Measurements from ENCODE around the gene GALNT14.

GALNT14 gene

DNA sequence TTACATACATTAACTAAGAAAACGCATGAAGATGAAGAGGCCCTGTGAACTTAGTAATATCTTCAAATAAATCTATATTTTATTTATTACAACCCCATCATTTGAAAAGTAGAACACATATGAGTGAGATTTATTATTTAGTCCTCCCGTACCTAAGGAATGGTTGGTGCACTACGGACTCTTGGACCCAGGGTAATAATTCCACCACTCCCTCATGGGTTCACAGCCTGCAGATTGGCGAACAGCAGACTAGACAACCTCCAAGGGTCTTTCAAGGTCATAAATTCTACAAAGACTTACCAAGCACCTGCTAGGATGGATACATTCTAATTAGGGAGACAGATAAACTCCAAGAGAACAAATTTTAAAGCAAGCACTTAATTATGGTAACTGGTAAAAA, 51.6 kb downstream of the GALNT14 start:
- DNase-seq (ENCODE audit: low read depth), result no peak

DNA sequence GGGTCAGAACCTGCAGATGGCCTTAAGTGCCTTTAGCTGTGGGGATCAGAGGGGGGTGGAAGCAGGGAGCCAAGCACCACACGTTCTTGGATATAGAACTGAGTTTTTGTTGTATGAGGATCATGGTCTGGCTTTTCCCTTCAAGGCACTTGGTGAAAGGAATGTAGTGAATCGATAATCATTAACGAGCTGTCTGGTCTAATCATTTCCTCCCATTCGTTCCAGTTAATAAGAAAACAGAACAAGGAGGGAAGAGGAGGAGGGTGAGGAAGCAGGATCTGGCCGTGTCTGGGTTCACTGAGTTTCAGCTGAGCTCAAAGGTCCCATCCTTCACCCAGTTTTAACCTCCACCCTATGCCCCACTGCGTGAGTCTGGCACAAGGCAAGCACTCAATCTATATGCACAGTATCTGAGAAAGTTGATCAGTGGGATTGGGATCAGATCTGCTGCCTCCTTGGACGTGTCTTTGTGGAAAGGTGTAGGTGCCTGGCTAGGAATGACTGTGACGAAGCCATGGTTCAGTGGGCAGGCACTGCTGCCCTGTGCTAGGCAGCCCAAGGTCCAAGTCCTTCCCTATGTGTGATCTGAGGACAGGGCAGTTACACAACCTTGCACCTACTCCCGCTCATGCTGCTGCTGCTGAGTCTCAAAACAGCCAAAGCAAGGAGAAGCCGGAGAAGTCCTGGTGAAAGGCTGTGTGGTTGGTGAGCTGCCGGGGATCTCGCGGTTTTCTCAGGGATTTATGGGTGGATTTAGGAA, 54.8 kb downstream of the GALNT14 start:
- no peak for DNase-seq (ENCODE audit: low read depth)

DNA sequence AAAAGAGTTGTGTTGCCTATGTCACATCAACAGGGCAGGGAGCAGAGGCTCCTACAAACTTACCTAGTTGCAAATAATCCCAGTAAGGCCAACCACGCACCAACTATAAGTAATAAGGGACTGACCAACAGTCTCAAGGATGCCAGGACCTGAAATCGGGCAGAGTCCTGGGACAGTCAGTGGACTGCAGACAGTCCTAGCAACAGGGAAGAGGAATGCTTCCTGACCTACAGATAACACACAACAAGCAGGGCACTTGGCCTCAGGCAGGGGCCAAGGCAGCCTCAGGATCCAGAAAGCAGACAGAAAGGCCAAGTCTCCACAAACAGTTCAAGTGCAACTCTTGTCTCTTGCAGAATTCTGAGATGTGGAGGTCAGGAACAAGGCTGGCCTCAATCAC, 56.2 kb downstream of the GALNT14 start:
- DNase-seq (ENCODE audit: low read depth), result no peak

DNA sequence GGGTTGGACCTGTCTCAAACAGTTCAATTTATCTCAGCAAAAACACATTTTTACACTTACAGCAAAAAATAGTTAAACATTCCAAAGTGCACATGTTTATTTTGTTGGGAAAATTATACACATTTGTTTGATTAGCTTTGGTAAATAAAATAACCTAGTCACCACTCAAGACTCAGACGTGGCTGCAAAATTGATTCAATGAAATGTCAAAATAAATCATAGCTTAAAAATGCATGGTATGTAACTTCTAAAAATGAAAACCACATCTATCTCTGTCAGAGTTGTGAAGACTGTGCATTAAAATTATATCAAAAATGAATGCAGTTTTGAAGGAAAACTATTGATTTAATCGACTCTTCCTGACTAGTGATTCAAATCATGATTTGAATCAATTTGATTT, 56.7 kb downstream of the GALNT14 start:
- DNase-seq (ENCODE audit: low read depth), result no peak

DNA sequence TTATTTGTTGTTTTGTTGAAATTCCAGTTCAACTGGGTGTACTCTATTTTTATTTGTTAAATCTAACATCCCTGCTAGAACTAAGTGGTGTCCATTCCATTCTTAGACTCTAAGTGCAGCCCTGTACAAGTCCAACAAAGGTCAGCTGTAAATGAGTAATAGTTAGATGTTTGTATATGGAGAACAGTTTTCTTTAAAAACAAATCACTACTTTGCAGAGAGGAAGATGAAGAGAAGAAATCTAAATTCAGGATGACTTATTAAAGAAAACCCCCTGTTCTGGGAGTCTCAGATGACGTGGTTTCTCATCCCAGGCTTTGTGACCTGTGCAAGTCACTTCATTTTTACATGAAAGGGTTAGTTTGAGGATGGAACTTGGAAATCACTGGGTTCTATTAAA, 57.9 kb downstream of the GALNT14 start:
- DNase-seq (ENCODE audit: low read depth), result no peak

DNA sequence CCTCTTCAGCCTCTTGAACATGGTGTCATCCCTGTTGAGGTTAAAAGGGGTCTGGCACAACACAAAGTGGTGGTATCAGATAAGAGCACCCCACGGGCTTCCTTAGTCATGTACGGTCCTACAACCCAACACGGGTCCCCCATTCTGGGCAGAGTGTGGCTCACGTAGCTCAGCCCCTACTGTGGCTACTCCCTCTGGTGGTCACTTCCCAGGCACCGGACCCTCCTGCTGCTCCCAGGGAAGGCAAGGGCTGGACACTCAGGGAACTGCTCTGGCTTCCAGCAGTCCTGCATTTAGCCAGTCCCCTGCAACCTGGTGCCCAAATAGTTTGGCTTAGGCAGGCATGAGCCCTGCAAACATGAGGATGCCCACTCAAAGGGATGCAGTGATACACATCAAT, 58.6 kb downstream of the GALNT14 start:
- no peak for DNase-seq (ENCODE audit: low read depth)

DNA sequence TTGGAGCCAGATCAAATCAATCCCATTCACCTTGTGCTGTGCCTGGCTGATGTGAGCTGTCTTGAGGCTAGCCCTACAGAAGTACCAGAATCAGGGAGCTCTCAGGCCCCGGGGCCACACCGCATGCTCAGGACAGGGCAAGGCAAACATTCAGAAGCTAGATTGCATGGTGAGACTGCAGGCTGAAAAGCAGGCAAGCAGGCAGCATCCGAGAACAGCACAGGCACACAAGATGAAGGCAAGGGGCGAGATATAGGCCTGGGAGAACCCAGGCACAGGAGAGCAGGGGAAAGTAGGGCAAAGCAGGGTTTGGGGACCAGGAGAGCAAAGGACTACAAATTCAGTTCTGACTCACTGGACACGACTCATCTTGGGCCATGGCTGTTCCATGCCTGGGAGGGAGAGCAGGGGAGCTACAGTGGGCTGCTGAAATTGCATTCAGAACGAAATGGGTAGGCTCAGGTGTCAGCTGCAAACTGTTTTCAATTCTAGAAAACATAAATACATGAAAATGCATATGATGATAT, 59.6 kb downstream of the GALNT14 start:
- DNase-seq (ENCODE audit: low read depth), result no peak

DNA sequence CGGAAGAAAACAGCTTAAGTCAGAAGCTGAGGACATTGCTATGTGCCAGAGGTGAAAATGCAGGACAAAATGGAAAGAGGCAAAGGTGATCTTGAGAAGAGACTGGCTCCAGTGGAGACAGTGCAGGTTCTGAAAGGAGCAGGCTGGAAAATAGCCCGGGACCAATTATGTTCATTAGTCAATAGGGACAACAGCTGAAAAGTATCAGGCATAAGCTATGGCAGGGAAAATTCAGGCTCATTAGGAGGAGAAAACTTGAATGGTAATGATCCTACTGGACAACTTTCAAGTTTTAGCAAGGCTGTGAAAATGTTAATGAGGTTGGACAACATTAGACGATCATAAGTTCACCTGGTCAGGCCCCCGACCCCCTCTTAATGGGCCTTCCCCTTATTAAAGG, 60.2 kb downstream of the GALNT14 start:
- DNase-seq (ENCODE audit: low read depth), result no peak

DNA sequence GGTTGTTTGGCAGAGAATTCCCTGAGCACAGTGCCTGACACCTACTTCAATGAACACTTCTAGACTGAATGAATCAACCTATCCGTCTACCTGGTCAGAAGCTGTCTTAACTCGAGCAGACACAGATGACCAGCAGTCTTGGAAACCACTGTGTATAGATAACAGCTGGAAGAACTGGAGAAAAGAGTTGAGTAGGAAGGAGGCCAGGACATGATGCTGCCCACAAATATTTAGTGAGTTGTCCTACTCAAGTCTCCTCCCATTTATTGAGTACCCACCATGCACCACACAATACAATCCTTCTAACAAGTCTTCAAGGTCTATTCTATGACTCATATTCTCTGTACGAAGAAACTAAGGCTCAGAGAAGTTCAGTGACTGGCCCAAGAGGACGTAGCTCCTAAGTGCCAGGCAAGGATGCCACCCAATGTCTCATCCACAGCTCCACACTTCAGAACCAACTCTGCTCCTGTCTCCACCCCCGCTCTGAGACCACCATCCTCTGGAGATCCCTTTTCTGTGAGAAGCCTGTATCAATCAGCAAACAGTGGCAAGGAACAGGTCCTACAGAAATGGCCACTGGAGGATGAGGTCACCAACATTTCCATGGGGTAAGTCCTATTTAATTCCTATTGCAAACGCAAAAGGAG, 62.2 kb downstream of the GALNT14 start:
- DNase-seq (ENCODE audit: low read depth), result no peak

DNA sequence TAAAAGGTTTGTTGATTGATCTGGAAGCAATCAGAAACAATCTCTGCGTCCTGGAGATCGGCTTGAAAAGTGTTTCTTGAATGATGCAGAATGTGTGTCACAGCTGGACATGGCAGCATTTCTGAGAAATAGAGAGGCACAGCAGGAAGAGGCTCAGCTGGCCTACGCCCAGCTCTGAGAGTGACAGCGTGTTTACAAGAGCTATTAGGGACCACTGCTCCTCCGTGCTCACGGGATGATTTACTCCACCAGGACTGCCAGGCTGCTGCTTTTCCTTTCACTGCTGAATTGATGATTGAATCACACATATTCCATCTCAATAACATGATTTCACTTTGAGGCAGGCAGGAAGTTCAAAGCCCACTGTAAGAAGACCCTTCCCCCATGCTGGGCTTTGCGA, 62.8 kb downstream of the GALNT14 start:
- DNase-seq (ENCODE audit: low read depth), result no peak

DNA sequence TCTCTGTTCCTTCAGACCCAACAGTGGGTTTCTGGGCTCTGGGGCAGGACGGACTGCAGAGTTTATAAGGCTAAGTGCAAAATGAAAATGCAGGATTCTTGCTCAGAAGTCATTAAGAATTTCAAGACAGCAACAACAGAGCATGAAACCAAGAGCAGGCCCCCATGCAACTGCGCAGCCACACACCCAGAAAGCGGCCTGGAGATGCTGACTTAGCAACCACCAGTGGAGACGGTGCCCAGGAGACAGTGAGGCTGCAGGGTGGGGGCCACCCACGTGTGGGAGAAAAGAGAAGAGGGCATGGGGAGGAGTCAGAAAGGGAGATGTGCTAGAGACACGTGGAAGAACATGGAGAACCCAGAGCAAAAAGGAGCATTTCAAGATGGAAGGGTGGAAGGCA, 66.5 kb downstream of the GALNT14 start:
- no peak for DNase-seq (ENCODE audit: low read depth)

DNA sequence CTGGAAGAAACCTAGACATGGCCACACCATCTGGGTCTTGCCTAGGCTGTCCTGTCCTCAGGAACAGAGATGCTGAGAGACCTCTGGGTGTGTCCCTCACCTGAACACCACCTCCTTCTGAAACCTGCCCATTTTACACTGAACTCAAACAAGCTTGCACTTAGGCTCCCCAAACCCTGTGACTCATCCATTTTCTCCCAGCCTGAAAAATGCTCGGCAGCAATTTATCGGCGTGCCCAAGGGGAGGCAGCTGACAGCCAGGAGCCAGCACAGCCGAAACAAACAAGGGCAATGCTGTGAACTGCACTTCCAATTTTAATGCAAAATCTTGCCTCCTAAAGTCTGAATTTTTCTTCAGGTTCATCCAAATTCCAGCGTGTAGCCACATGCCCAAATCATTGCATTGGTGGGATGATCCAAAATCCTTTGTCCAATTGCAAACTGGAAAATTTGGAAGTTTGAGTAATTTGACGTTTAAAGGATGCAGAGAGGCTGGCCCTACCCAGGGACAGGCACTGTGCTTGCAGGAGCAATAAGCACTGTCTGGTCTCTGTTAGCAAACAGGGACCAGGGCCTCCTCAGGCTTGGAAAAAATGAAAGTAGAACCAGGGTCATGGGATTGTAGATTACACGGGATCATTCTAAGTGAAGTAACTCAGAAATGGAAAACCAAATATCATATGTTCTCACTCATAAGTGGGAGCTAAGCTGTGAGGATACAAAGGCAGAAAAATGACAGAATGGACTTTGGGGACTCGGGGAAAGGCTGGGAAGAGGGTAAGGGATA, 67.7 kb downstream of the GALNT14 start:
- DNase-seq (ENCODE audit: low read depth), result no peak

DNA sequence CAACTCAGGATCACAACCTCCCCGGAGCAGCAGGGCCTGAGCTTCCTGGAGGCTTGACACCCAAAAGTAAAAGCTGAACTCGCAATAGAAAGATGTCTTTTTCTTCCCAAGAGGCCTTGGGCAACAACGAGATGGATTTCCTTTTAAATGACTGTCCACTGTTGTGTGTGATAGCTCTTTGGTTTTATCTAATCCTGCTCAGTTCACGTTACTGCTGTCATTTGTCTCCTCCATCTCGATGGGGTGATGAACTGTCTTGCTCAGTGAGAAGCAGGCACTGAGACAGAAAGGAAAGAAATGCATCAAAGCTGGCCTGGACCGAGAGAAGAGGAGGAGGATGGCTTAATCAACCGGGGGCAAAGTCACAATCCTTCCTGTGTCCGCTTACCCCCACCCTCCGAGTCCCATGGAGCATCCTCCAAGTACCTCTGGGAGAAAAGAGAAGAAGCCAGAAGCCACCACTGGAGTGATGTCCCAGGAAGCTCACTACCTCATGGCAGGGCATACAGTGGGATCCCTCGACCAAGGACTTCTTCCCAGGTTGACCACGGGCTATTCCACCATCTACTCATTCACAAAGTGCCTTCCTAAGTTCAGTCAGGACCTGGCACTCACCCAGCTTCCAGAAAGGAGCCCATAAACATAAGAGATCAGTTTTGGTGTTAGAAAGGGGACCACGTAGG, 68.5 kb downstream of the GALNT14 start:
- no peak for DNase-seq (ENCODE audit: low read depth)

DNA sequence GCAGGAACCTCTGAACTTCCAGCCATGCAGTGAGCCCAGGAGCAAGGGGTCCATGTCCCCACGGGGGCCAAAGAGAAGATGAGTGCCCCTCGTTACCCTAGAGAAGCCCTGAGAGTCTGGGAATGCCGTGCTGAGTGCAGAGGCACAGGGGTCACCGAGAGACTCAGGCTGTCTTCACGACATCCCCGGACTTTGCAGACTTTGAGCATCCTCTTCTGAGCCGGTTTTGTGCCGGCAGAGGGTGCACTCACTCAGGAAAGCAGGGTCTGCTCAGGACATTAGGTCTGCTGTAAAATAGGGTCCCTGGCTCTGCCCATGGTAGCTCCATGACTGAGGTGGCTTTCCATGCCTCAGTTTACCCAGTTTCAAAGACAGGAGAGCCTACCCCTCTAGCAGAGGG, 71.0 kb downstream of the GALNT14 start:
- no peak for DNase-seq (ENCODE audit: low read depth)

DNA sequence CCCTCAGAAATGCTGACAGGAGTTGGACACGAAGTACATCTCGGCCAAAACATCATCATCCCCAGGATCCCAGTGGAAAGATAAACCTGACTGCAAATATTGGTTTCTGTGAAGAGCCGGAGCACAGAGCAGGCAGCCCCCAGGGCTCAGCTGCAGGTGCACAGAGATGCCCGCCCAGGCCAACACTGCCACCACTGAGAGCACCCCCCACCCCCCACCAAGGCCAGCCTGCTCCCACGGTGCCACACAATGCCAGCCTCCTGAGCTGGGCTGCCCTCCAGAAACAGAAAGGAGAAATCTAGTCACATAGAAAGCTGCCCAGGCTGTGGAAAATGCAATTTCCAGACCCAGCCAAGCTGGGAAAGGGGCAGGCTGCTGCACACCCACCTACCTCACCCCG, 71.7 kb downstream of the GALNT14 start:
- DNase-seq (ENCODE audit: low read depth), result no peak

DNA sequence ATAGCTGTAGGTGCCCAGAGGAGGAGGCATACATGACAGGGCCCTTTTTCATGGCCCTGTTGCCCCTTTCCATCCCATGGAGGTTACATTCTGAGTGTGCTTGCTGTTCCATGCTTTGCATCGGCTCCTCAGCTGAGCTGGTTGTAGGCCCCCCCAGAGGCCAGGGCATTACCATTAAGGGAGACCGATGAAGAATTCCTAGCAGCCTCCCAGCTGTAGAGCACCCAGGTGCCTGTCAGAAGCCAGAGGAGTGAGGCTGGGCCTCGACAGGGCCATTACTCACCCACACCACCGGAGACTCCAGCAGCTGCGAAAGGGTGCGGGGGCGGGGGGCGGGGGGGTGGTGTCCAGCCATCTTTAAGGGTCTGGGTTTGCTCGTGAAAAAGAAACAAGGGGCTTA, 72.2 kb downstream of the GALNT14 start:
- DNase-seq (ENCODE audit: low read depth), result no peak

DNA sequence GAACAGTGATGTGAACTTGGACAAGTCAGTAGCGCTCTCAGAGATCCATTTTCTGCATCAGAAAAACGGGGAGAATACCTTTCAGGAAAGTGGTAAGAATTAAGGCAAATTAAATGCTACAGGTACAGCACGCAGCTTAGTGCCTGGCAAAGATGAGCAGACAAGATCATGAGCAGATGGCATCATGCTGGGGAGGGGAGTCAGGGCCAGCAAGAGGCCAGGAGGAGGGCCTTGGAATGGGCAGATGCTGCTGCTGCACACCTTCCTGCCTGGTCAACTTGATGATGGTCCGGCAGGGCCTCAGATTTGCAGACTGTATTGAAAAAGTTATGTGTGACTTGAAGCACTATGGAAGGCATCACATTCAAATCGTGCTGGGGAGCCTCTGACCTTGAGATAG, 72.9 kb downstream of the GALNT14 start:
- DNase-seq (ENCODE audit: low read depth), result no peak

DNA sequence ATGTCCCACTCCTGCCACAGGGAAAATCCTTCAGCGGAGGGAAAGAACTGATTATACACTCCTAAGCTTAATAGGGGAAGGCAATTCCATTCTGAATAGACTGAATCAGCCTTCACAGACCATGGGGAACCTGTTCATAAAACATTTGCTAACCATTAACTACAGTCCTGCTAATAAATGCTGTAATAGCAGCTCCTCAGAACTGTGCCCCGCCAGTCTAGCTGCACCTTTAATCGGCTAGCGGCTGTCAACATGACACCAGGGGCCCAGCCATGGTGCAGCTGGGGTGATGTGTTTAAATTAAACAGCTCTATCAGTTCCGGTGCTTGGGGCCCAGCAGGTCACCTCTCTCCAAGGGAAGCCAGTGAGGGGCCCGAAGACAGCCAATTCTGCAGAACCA, 77.8 kb downstream of the GALNT14 start:
- no peak for DNase-seq (ENCODE audit: low read depth)

DNA sequence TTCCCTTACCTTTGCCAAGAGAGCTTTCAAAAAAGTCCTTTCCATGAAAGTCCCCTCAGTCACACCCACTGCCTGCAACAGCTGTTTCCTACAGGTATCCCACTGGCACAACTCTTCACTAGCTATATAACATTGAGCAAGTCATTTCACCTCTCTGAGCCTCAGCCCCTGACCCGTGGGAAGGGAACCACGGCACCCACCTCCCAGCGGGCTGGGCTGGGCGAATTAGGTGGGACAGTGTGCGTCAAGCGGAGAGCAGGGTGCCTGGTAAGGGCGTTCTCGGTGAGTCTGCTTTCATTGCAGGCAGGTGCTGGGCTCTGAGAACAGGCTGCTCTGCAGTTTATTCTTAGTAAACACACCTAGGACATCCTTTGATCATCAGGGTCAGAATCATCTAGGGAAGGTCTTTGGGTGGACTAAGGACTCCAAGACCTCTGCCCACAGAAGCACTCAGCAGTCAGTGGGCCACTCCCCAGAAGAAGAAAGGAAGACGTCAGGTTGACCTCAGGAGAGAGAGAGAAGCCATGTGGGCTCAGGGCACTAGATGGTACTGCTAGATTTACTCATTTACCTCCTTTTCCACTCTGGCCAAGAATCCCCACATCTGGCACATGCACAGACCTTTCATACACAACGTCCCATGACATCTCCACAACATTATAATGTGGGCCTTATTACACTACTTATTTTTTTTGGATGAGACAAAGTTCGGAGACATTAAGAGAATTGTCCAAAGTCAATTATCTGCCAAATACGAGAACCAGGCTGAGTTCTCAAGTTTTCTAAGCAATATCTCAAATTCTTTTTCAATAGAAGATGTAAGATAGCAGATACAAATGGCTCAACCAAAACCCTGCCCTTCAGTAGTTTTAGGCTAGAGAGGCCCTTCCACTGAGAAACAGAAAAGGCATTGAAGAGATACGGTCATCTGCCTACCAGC, 79.9 kb downstream of the GALNT14 start:
- DNase-seq (ENCODE audit: low read depth), result no peak

DNA sequence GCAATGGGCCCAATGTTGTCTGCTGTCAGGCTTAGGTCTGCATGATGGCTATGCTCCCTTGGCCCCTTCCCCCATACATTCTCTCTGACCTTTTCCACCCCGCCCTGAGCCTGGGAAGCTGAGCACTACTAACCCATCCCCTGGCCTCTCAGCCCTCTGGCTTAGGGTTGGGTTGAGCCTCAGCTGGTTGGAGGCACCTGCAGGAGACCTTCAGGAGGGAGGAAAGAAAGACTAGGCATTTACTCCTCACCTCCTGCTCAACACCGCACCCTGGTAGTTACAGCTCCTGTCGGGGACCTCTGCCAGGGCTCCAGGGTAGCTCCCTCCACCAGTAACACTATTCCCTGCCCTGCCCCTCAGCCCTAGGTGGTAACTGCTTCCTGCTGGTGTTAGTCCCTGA, 80.5 kb downstream of the GALNT14 start:
- no peak for DNase-seq (ENCODE audit: low read depth)

DNA sequence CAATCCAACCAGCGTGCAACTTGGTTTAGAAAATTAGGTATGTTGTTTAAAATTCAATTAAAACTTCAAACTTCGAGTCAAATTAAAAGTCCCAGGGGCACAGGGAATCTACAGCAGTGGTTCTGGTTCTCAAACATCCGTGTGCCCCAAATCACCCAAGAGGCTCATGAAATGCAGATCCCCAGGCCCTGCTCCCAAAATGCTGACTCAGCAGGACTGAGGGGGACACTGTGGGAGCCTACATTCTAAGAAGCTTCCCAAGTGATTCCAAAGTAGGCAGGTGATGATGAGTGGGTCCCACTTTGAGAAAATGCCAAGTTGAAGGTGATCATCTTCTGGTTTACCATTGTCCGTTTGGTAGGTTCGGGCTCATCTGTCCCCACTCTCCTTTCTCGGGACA, 82.3 kb downstream of the GALNT14 start:
- DNase-seq (ENCODE audit: low read depth), result no peak

Measured in amniotic epithelial cell (primary cell).